Smooth muscle cell (in vitro differentiated cells): ENCODE measurements around the gene LRP1B. TPM values are rescaled to one million over a fixed set of nuclear protein-coding genes. Genes with fewer than 3 reads are reported as not detected.

Source experiments
- DNase-seq: peaks from one replicate; lab custom pipeline; 2025; ENCODE audit not compliant: unreplicated experiment; lab: John Stamatoyannopoulos, UW
- H2AFZ ChIP-seq: fragments of 200-600 bp; sonication (generic); 2 replicates; pipeline ENCODE4 v1.6.0; 2016; ENCODE audit warnings: antibody characterized with exemption, low read depth, mild to moderate bottlenecking
- H3F3A ChIP-seq: fragments of 200-600 bp; sonication (generic); 2 replicates; pipeline ENCODE4 v1.6.0; 2017; ENCODE audit warnings: antibody characterized with exemption, low read depth
- H3K27ac ChIP-seq: fragments of 200-600 bp; sonication (generic); 2 replicates; pipeline ENCODE4 v1.5.1; 2016; ENCODE audit warnings: low read depth, mild to moderate bottlenecking
- H3K27me3 ChIP-seq: fragments of 200-600 bp; sonication (generic); 2 replicates; pipeline ENCODE4 v1.6.1; 2016; ENCODE audit warnings: low read depth, mild to moderate bottlenecking
- H3K36me3 ChIP-seq: fragments of 200-600 bp; sonication (generic); 2 replicates; pipeline ENCODE4 v1.5.1; 2016; ENCODE audit warnings: low read depth
- H3K4me1 ChIP-seq: fragments of 200-600 bp; sonication (generic); 2 replicates; pipeline ENCODE4 v1.5.1; 2016; ENCODE audit warnings: low read depth
- H3K4me2 ChIP-seq: fragments of 200-600 bp; sonication (generic); 2 replicates; pipeline ENCODE4 v1.6.0; 2016; ENCODE audit warnings: mild to moderate bottlenecking
- H3K4me3 ChIP-seq: fragments of 200-600 bp; sonication (generic); 2 replicates; pipeline ENCODE4 v1.5.1; 2016; ENCODE audit warnings: mild to moderate bottlenecking
- H3K79me2 ChIP-seq: fragments of 200-600 bp; sonication (generic); 2 replicates; pipeline ENCODE4 v1.6.0; 2016; ENCODE audit warnings: low read depth, mild to moderate bottlenecking
- H3K9ac ChIP-seq: fragments of 200-600 bp; sonication (generic); 2 replicates; pipeline ENCODE4 v1.6.0; 2016; ENCODE audit warnings: low read depth
- H3K9me3 ChIP-seq: fragments of 200-600 bp; sonication (generic); replicated peaks from 2 replicates; pipeline ENCODE4 v1.5.1; 2016; ENCODE audit warnings: low read depth
- H4K20me1 ChIP-seq: fragments of 200-600 bp; sonication (generic); 2 replicates; pipeline ENCODE4 v1.6.0; 2016; ENCODE audit warnings: low read depth
- CTCF ChIP-seq: fragments of 200-600 bp; sonication (generic); IDR thresholded peaks from 2 replicates; pipeline ENCODE4 v1.5.1; 2017; ENCODE audit warnings: borderline replicate concordance, mild to moderate bottlenecking, antibody characterized with exemption; ENCODE audit not compliant: insufficient read depth, poor library complexity, severe bottlenecking
- WGBS: methylation state at CpG from one replicate; pipeline ENCODE4 v1.1.7; 2016; ENCODE audit warnings: low lambda C conversion rate; 5-methylcytosine and 5-hydroxymethylcytosine counted together
- polyA plus RNA-seq: library from polyadenylated mRNA; unstranded; fragments of >200 nt; fragmentation: Nextera tagmentation; extraction: Ambion mirVana; gene quantifications from 2 replicates; pipeline ENCODE4 v1.2.1, GENCODE V29; 2016
- total RNA-seq: library from RNA; depleted of rRNA; stranded (reverse); fragments of >200 nt; gene quantifications from 2 replicates; pipeline ENCODE4 v1.2.3, GENCODE V29; 2014

Gene LRP1B
- total and polyA plus RNA-seq, 2 experiments from 2014 or later: 0.08 to 2.9 TPM

DNA sequence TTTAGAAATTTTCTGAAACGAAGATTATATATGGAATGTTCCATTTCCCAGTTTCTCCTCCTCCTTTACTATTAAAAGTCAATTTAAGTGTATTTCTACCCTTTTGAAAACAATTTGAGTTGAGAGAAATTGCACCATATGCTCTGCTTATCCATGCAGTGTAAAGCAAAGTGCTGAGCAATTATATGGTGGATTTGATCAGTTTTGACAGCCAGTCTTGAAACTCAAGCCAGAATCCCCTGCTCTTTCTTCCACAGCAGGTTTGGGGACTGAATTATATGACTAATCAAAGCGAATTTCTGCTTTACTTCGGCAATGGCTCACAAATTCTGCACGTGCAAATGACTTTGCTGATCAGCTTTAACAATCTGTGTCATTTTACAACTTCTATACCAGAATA, 1183.6 kb downstream of the LRP1B start:
- Histone ChIP-seq H3K9me3 (no peaks in the 10 kb centered on the region), H3K4me3 (no peak overlapping the region), H3K27me3 (no peaks in the 10 kb centered on the region), H3K9ac (no peak overlapping the region), H3K4me1 (no peaks in the 10 kb centered on the region), H3K4me2 (no peak overlapping the region), H3F3A (no peaks in the 10 kb centered on the region), H3K79me2 (no peaks in the 10 kb centered on the region), H3K27ac (no peak overlapping the region), H4K20me1 (no peaks in the 10 kb centered on the region), H2AFZ (no peak overlapping the region), H3K36me3 (no peaks in the 10 kb centered on the region)
- TF ChIP-seq CTCF: no peak
- no peak for DNase-seq
- 87% methylated on average over 4 of the region's 4 CpGs for WGBS

DNA sequence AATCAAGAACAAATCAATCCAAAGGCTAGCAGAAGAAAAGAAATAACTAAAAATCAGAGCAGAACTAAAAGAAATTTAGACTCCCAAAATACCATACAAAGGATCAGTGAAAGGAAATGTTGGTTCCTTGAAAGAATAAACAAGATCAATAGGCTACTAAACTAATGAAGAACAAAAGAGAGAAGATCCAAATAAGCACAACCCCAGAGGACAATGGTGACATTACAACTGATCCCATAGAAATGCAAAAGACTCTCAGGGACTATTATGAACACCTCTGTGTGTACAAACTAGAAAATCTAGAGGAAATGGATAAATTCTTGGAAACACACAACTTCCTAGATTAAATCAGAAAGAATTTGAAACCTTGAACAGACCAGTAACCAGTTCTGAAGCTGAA, 1186.9 kb downstream of the LRP1B start:
- Histone ChIP-seq H3K79me2 (no peaks in the 10 kb centered on the region), H3K27me3 (no peaks in the 10 kb centered on the region), H3K4me1 (no peaks in the 10 kb centered on the region), H2AFZ (no peak overlapping the region), H3F3A (no peaks in the 10 kb centered on the region), H4K20me1 (no peaks in the 10 kb centered on the region), H3K9me3 (no peaks in the 10 kb centered on the region), H3K27ac (no peak overlapping the region), H3K4me3 (no peak overlapping the region), H3K4me2 (no peak overlapping the region), H3K9ac (no peak overlapping the region), H3K36me3 (no peaks in the 10 kb centered on the region)
- TF ChIP-seq CTCF: no peak
- no peak for DNase-seq

DNA sequence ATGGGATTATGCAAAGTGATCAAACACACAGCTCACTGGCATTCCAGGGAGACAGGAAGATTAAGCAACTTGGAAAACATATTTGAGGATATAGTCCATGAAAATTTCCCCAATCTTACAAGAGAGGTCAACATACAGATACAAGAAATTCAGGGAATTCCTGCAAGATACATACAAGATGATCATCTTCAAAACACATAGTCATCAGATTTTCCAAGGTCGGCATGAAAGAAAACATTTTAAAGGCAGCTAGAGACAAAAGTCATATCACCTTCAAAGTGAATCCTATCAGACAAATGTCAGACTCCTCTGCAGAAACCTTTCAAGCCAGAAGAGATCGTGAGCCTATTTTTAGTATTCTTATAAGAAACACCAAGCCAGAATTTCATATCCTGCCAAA, 1188.5 kb downstream of the LRP1B start:
- Histone ChIP-seq H3K36me3 (no peaks in the 10 kb centered on the region), H3K4me2 (no peak overlapping the region), H2AFZ (no peak overlapping the region), H3K4me1 (no peaks in the 10 kb centered on the region), H3K4me3 (no peak overlapping the region), H3F3A (no peaks in the 10 kb centered on the region), H3K9me3 (no peaks in the 10 kb centered on the region), H3K27ac (no peak overlapping the region), H3K27me3 (no peaks in the 10 kb centered on the region), H4K20me1 (no peaks in the 10 kb centered on the region), H3K9ac (no peak overlapping the region), H3K79me2 (no peaks in the 10 kb centered on the region)
- TF ChIP-seq CTCF: no peak
- 100% methylated on average over 2 of the region's 2 CpGs for WGBS
- DNase-seq: no peak

DNA sequence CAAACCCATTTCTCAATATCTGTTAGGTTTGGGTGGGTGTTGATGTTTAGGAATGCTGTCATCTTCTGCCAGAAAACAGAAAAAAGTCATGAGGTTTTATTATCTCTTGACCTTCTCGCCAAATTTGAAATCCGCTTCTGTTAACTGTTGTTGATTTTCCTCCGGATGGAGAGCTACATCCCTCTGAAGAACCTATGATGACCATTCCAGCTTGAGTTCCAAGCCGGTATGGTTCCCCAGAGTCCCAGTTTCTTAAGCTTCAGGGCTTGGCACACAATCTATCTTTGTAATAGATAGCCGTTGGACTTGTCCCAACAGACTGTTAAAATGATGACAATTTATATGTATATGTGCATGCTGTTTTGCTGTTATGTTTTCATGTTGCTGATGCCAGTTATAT, 1201.0 kb downstream of the LRP1B start:
- TF ChIP-seq CTCF: no peak
- H3K27ac ChIP-seq: no peak overlapping the region
- no peak overlapping the region for H2AFZ ChIP-seq
- H3K9ac ChIP-seq: no peak overlapping the region
- H3K9me3 ChIP-seq: no peaks in the 10 kb centered on the region
- H3K27me3 ChIP-seq: no peaks in the 10 kb centered on the region
- no peak overlapping the region for H3K4me2 ChIP-seq
- no peaks in the 10 kb centered on the region for H3K79me2 ChIP-seq
- no peaks in the 10 kb centered on the region for H3K36me3 ChIP-seq
- H3K4me3 ChIP-seq: no peak overlapping the region
- 70% methylated on average over 5 of the region's 5 CpGs for WGBS
- no peak for DNase-seq
- no peaks in the 10 kb centered on the region for H4K20me1 ChIP-seq
- H3F3A ChIP-seq: no peaks in the 10 kb centered on the region
- no peaks in the 10 kb centered on the region for H3K4me1 ChIP-seq
